ENCODE results near the gene CLEC7A.

DNA sequence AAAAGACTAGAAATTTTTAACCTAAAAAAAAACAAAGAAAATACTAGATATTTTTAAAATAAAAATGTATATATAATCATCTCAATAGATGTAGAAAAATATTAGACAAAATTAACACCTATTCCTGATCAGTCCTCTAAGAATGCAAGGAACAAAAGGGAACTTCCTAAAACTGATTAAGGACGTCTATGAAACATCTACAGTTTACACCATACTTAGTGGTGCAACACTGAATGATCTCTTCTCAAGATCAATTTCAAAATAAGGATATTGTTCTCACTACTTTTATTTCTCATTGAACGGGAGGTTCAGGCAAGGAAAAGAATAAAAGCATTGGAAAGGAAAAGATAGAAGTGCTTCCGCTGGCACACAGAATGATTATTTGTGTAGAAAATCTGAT lies 26.0 kb upstream of the CLEC7A start:
- TF ChIP-seq, protein P1, sequence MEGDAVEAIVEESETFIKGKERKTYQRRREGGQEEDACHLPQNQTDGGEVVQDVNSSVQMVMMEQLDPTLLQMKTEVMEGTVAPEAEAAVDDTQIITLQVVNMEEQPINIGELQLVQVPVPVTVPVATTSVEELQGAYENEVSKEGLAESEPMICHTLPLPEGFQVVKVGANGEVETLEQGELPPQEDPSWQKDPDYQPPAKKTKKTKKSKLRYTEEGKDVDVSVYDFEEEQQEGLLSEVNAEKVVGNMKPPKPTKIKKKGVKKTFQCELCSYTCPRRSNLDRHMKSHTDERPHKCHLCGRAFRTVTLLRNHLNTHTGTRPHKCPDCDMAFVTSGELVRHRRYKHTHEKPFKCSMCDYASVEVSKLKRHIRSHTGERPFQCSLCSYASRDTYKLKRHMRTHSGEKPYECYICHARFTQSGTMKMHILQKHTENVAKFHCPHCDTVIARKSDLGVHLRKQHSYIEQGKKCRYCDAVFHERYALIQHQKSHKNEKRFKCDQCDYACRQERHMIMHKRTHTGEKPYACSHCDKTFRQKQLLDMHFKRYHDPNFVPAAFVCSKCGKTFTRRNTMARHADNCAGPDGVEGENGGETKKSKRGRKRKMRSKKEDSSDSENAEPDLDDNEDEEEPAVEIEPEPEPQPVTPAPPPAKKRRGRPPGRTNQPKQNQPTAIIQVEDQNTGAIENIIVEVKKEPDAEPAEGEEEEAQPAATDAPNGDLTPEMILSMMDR (IDR thresholded peaks at IDR 0.05; ENCODE audit: low read depth, low read length) = no peak
- no peak for TF ChIP-seq EZH2phosphoT487 (IDR thresholded peaks at IDR 0.05; ENCODE audit: low read depth)
